HG03159 (cell line): ENCODE measurements around the gene TAPT1.
"Not testable (repeated sequence)": the region's sequence is repeated elsewhere in the genome, so short reads cannot be mapped to it uniquely, and the experiment has no call there.

Experiments
- ATAC-seq: cut with Tn5 transposase; IDR thresholded peaks from one replicate; pipeline ENCODE4 v1.9.1; 2021; ENCODE audit warnings: mild to moderate bottlenecking, moderate library complexity; ENCODE audit not compliant: unreplicated experiment

TAPT1 gene

DNA sequence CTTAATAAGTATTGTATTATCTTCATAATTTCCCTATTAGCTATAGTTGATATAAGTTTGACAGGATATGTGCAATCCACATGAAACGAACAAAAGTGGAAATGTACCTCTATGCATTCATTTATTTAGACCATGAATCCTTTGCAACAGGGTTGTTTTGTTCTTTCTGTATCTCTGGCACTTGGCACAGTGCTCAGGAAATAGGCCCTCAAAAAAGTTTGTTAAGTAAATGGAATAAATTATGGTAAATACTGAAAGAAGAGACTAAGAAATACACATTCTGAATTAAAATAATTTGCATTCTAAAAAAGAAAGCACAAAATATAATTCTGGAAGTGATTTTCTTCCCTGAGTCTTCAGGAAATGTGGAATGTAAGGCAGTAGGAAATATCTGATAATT is 39.3 kb downstream of the TAPT1 start:
- no peak for ATAC-seq

DNA sequence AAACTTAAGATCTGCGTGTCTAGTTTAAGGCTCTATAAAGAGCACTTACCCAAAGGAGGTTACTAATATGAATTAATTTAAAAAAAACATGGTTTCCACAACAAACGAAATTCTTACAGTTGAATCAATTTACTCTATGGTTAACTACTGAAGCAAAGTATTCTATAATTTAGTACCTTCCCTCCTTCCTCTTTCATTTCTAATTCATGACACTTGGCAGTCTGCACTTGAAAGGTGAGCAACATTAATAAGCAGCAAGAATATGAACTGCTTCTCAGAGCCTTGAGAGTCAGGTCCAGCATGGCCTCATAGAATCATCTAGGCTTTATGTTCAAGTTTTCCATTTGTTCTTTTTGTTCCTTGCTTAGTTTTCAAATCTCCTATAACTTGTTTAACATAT is 42.7 kb downstream of the TAPT1 start:
- ATAC-seq = no peak

DNA sequence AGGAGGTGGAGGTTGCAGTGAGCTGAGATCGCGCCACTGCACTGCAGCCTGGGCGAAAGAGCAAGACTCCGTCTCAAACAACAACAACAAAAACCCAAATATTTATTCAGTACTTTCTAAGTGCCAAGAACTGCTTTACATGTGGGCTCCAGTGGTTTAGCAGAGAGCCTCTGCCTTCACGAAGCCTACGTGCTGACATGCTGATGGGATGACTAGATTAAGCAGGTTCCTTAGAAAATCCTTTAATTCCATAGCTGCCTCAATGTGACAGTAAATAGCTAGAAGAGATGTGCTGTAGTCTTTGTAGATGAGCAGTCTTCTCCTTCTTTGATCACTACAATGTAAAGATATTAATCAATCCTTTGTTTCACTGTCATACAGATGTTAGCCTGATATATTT is 49.6 kb downstream of the TAPT1 start:
- ATAC-seq = no peak

DNA sequence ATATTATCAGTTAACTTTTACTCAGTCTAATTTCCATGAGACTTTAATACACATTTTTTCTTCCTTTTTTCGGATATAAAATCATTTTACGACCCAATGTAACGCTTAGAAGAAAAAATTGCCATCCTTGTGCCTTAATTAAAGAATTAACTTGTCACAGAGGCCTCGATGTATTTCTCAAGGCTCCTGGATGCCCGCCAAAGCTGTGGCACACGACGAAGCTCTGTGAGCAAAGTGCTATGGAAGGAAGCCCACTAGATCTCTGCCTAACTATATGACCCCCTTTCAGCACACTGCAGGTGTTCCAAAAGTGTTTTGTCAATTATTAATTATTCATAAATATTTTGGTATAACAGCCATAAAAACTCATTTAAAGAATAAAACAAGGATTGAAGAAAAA is 54.4 kb downstream of the TAPT1 start:
- no peak for ATAC-seq

DNA sequence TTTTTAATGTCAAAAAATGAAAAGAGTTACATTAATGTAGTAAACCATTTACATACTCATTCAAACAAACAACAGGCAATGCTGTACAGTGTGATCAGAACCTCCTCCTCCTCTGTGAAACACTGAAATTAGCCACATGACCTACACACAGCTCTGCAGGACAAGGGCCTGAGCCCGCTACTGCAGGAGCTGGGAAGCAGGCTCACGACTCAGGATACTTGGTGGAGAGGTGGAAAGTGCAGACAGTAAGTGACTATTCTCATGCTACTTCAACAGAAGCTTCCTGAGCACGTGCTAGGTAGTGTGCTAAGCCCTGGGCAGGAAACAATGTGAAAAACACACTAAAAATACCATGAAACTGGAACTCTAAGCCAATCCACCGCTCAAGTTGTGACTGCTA is 56.8 kb downstream of the TAPT1 start:
- no peak for ATAC-seq

DNA sequence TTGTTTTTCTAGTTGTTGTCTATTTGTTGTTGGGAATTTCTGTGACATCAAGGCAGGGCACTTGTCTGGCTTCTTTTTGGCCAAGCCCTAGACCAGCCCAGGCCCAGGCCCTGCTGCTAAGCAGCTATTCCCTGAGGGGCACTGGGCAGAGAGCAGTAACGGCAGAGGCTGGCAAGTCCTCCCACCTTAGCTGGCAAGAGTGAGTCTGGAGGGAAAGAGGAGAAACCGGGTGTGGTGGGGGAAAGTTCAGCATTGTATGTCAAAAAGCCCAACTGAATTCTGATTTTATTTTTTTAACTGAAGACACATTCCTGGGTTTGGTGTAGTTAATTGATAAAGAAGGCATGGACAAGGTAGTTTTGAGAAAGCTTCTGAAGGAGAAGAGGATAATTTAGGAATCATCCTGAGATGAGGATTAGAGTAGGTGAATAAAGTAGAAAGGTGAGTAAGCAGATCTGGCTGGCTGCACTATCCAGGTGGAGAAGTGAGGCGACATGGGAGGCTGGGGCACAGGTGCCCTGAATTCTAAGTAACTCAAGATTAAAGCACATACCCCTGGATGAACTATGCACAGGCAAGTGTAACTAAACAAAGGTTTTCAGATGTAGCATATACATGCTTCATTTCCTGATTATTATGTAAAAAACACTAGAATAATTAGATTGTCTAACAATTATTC is 57.4 kb downstream of the TAPT1 start:
- ATAC-seq = no peak

DNA sequence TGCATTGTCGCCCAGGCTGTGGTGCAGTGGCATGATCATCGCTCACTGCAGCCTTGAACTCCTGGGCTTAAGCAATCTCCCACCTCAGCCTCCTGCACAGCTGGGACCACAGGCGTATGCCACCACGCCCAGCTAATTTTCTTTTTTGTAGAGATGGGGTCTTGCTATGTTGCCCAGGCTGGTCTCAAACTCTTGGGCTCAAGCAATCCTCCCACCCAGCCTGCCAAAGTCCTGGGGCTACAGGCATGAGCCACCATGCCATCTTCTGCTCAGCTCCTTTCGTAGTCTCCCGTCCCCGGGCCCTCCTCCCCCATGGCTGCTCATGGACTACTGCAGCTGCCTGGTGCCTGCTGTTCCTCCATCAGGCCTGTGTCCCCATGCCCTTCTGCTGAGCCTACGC is 58.1 kb downstream of the TAPT1 start:
- no peak for ATAC-seq

DNA sequence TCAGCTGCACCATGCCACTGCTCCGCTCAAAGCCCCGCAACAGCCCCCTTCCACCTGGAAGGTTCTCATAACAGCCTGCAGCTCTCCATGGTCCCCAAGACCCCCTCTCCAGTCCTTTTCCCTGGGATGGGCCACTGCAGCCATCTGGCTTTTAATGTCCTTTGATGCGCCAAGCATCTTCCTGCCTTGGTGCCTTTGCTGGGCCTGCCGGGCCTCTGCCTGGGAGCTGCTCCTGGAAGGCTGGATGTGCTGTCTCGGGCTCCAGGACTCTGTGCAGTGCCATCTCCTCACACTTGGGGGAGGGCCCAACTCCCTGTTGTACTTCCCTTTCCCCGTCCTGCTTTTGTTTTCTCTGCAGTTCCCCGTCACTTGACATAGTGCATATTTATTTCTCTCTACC is 60.3 kb downstream of the TAPT1 start:
- ATAC-seq = no peak

DNA sequence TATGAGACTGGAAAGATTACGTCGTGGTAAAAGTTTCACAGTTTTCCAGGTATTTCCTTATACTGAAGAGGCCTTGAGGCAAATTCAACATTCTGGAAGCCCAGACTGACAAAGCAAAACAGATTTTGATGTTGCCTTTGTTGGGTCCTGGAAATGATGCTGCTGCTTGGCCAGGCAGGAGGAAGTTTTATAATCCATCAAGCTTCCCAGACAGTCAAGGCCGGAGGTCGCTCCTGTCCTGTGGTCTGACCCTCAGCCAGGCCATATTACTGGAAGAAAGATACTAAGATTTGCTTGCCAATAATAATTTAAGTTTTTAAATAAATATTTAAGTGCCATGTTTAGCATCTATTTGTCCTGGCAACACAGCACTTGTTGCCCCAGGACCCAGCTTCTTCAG is 63.4 kb downstream of the TAPT1 start:
- no peak for ATAC-seq

DNA sequence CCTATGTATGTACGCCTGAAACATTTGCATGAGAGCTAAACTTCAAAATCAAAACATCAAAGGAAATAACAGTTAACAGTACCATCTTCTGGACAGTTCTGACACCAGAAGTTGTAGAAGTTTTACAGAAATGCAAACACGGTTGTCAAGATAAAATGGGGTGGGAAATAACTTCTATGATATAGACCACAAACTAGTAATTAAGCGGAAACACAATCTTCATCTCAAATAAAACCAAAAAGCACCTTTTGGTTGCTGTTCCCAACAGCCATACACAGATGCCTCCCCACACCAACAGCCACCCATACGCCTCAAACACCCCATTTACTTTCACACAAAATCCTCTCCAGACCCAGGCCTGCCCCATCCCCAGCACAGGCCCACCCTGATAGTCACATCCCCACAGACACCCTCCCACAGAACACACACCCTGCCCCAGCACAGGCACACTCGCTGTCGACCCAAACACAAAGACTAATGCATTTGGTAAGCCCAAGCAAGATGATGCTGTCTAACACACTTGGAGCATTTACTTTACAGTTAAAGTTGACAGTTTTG is 64.3 kb downstream of the TAPT1 start:
- no peak for ATAC-seq

DNA sequence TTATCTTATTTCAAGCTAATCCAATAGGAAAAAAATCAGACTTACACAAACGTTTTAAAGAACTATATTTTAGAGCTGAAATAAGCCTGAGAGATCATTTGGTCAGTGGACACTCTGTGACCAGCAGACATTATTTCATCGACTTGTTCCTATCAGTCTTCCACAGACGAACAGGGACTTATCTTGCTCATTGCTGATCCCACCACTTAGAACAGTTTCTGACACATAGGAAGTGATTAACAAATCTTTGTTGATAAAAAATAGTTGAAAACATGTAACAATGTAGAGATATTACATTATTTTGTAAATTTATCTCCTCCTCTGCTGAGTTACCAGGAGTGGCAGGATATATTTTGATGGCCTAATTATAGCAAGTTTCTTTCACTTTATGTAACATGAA is 65.8 kb downstream of the TAPT1 start:
- ATAC-seq = no peak

DNA sequence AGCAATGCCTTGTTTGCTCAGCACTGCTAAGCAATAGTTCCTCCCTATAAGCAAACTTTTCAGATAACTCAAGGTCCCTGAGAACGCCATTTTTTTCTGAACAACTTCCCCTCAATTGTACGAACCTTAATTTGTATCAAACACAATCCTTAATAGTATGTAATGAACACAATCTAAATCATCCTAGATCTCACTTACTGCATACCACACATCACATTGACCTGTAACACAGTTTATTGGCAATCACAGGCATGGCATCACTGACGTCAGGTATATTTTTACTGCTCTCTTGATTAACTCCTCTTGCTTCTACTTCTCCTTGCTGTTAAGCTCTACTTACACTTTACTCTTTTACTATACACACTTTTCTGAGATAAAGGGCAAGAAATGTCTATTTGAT is 67.0 kb downstream of the TAPT1 start:
- ATAC-seq = no peak

DNA sequence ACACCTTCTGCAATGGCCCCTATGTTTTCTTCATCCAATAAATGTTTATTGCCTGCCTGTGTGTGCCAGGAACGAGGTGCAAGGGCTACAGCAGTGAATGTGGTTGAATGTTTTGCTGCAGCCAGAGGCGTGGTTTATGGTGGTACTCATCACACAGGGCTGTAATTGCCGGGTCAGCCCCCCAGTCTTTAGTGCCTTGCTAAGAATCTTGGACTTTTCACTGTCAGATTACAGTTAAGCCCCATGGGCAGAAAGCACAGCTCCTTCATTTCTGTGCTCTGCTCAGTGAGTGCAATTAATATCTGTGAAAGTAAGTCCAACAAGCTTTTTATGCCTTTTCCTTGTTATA is 67.8 kb downstream of the TAPT1 start:
- no peak for ATAC-seq

DNA sequence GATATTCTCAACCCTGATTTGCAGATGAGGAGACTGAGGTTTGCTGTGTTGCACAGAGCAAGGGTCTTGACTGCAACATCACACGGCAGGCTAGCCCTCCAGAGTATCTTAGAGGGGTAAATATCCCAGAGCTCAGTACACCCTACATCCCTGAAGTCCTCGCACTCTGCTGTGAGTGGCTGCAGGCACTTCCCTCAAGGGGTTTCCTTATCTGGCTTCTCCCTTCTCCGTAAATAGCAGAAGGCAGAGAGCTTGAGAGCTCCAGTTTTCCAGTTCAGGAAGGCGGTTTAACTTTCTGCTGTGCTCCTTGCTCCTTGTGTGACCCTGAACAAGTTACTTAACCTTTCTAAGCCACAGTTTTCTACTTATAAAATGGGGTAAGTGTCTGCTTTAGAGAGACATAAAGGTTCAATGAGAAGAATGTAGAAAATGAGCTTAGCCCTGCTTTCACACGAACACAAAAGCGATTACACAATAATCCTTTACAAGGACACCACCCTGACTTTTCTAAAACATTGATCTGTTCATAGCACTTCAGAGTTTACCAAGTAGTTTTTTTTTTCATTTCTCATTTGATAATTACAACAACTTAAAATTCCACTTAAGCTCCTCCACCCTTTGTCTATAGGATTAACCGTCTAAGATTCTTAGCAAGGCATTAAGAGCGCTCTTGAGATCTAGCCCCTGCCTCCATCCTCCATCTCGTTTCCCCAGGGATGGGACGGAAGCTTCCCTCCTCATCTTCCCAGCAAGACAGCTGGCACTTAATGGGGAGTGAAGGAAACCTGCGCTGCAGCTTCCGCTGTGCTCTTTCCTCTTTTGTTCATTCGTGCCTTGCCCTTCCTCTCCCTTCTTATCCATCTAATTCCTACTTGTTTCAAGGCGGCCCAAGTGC is 68.4 kb downstream of the TAPT1 start:
- ATAC-seq = no peak

DNA sequence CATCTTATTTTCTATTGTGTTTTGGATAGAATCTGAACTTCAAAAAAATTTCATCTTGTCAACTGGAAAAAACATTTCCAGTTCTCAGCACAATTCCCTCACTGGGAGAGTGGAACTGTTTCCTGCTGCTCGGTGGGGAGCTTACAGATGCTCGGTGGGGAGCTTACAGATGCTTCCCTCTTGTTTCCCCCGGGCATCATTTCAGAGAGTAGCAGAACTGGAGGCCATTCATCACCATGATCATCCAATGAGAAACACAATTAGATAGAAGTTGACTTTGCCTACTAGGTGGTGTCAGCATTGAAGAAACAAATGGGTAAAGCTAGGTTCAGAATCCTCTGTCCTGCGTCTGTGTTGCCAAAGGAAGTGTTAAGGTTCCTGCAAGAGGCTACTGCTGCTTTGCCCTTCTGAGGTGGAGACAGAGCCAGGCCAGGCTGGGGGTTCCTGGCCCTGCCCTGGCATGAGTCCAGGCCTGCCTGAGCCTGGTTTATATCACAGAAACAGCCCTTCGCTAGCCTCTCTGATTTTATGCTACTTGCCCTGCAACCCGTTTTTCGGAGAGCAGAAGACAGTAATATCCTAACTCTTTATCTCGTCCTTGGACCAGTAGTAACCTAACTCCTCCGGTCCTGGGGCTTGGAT is 70.6 kb downstream of the TAPT1 start:
- ATAC-seq = no peak

DNA sequence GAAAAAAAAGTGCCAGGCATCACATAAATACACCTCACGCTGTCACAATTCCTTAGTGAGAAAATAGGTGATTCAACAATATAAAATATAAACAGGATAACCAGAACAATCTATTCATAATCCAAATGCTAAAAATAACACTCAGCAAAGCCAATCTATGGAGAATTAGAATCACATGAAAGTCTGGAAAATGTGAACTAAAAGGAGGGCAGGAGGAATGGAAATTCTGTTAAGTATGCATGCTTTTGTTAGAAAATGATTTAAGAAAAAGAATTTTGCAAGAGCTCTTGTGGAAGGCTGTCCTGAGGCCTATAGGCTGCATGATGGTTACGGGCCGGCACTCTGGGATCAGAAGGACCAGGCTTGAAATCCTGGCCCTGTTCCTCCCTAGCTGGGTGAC is 71.8 kb downstream of the TAPT1 start:
- no peak for ATAC-seq

DNA sequence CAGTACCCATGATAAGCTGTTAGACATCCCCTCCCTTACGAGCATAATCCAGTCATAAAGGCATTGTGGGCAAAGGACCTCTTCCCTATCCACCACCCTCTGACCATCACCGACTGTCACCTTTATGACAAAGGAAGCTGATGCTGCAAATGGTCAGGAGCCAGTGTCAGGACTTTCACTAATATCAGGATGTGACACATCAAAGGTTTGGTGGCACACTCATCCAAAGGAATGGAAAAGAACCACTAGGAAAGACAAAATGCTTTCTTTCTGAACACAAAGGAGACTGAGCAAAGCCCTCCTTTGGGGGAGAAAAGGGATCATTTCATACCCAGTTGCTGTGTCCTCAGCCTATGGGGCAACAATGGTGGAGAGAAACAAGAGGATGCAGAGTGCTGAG is 75.6 kb downstream of the TAPT1 start:
- no peak for ATAC-seq

DNA sequence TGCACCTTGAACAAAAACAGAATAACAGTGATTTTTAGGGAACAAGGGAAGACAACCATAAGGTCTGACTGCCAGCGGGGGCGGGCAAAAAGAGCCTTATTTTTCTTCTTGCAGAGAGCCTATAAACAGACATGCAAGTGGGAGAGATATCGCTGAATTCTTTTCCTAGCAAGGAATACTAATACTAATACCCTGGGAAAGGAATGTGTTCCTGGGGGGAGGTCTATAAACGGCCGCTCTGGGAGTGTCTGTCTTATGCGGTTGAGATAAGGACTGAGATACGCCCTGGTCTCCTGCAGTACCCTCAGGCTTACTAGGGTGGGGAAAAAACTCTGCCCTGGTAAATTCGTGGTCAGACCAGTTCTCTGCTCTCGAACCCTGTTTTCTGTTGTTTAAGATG is 81.4 kb downstream of the TAPT1 start:
- ATAC-seq = not testable (repeated sequence)

DNA sequence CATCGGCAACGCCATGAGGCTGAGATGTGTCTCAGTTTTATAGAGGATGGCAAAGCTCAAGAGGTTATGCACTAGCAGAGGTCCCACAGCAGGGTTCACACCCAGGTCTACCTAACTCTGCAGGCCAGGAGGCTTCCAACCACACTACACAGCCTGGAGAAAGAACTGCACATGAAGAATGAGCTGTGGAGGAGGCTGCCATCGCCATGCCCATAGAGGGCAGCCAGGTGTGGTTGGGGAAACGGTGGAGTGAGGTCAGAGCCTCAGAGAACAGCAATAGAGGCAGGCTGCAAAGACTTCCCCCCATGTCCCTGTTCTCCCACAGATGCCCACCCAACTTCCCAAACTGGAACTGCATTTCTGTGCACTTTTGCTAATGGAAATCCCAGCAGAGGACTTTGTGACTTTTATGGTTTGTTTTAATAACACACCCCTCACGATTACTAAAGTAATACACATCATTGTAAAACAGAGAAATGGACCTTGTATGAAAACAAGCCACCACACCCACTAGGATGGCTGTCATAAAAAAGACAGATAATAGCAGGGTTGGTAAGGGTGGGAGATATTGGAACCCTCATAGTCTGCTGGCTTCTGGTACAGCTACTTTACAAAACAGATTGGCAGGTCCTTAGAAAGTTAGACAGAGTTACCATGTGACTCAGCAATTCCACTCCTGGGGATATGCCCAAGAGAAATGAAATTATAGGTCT is 83.5 kb downstream of the TAPT1 start:
- no peak for ATAC-seq

DNA sequence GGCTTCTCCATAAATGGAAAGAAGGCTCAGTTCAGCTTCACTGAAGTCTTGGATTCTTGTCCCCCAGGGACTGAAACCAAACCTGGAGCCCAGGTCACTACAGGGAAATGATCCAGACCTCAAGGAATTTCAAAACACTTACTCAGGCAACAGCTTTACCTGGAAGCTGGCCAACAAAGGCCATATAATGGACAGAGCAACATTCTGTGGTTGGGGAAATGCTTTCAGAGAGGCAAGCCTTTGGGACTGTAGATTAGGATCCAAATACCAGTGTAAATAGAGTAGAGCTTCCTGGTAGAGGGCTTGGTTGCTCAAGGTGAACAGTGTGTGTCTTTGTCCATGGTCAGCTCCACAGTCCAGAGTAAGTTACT is 85.4 kb downstream of the TAPT1 start:
- ATAC-seq = no peak

DNA sequence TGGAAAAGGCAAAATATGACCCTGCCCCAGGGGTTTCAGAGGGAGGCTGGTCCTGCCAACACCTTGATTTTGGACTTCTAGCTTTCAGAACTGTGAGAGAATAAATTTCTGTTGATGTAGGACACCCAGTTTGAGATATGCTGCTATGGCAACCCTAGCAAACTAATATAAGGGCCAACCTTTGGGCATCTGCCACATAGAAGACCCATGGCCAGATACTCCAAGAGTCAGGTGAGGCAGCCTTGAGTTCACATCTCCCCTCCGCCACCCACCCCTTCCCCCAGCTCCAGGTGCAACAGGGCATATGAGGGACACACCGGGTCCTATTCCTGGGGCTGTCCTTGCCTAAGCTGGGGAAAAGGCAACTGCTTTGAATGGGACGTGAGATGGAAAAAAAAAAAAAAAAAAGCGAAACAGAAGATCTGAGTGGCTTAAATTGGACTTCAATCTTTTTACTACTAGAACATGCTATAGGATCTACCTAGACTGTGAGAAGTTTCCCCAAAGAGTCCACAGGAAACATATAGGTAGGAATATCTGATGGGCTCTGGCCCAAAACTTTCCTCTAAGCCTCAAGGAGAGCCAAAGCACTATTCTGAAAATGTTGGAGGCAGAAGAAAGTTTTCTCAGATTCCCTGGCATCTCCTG is 85.9 kb downstream of the TAPT1 start:
- ATAC-seq = no peak
